ENCODE measurements around the gene FAM221A. TPM values are rescaled to one million over a fixed set of nuclear protein-coding genes. Genes with fewer than 3 reads are reported as not detected.

FAM221A gene
- total and polyA plus RNA-seq, 2 of the 8 experiments (the other 6 are each of a cell fraction or from before 2014, with no cell fraction given), result 21.5 to 39.0 TPM

GRCh38 chr7:23721456-23721855 is 41.5 kb downstream of the FAM221A start:
- H2AFZ ChIP-seq (ENCODE audit: low read length), result no peak overlapping the region
- no peak for FAIRE-seq

More at GRCh38 chr7:23721456-23721855, 41.5 kb downstream of the FAM221A start:
- Histone ChIP-seq H3K4me1 (replicated peaks in 1 of 4; ENCODE audit: control insufficient read depth in 3 of 4, insufficient read depth in 4 of 4, low read length in 3 of 4) (peaks cover 0 to 8% (median 1%) of the 10 kb centered on the region in 4 experiments; a peak in 4 of 7 replicates), H3K4me3 (ENCODE audit: extremely low read depth in 1 of 4, insufficient read depth in 2 of 4, low read depth in 3 of 4, low read length in 4 of 4) (no peak overlapping the region), H3K9me3 (ENCODE audit: insufficient read depth in 2 of 2, low read depth in 1 of 2, low read length in 1 of 2) (peaks cover 2 to 3% of the 10 kb centered on the region in 2 experiments; a peak in 1 of 4 replicates), H3K36me3 (ENCODE audit: control insufficient read depth in 2 of 4, insufficient read depth in 4 of 4, low read length in 3 of 4) (no peaks in the 10 kb centered on the region), H3K23ac (ENCODE audit: insufficient read length) (no peak overlapping the region), H3K9ac (replicated peaks in 1 of 4; ENCODE audit: extremely low read depth in 1 of 4, low read depth in 3 of 4, low read length in 3 of 4) (no peak overlapping the region), H3K56ac (replicated peaks; ENCODE audit: insufficient read length, low read depth, low read length) (no peak overlapping the region), H4K5ac (ENCODE audit: insufficient read length, low read depth, low read length) (no peak overlapping the region), H3K4me2 (ENCODE audit: insufficient read depth in 1 of 2, low read depth in 2 of 2, low read length in 2 of 2) (no peak overlapping the region), H2BK5ac (ENCODE audit: low read depth, low read length) (no peak overlapping the region), H3K23me2 (ENCODE audit: low read depth, low read length) (no peaks in the 10 kb centered on the region), H3K79me1 (ENCODE audit: low read depth, low read length) (no peaks in the 10 kb centered on the region), H3K14ac (ENCODE audit: insufficient read length) (no peak overlapping the region), H2BK120ac (replicated peaks; ENCODE audit: low read depth, low read length) (no peak overlapping the region), H3K27me3 (replicated peaks in 1 of 4; ENCODE audit: control insufficient read depth in 3 of 4, extremely low read depth in 1 of 4, insufficient read depth in 3 of 4, low read length in 3 of 4) (peaks cover 5 to 25% (median 19%) of the 10 kb centered on the region in 4 experiments), H3K79me2 (ENCODE audit: control insufficient read depth in 1 of 2, insufficient read depth in 2 of 2, low read length in 2 of 2) (no peaks in the 10 kb centered on the region), H4K20me1 (replicated peaks in 1 of 2; ENCODE audit: control insufficient read depth in 1 of 2, insufficient read depth in 2 of 2, low read length in 2 of 2) (no peaks in the 10 kb centered on the region), H4K8ac (ENCODE audit: extremely low read depth, insufficient read depth, low read length) (no peak overlapping the region), H2BK12ac (ENCODE audit: low read depth, low read length) (no peak overlapping the region), H2BK20ac (ENCODE audit: low read length) (no peak overlapping the region), H2AK5ac (ENCODE audit: low read depth, low read length) (no peak overlapping the region), H3K4ac (replicated peaks; ENCODE audit: insufficient read length, low read depth, low read length) (no peak overlapping the region), H3K18ac (ENCODE audit: extremely low read depth, low read length) (no peak overlapping the region), H2BK15ac (ENCODE audit: low read length) (no peak overlapping the region), H3K27ac (ENCODE audit: low read depth, low read length) (no peak overlapping the region), H4K91ac (replicated peaks; ENCODE audit: insufficient read length, low read length) (no peak overlapping the region)
- 90% methylated on average over 4 of the region's 4 CpGs; no CpG with 5 or more reads in 1 of the 2 experiments for WGBS, 2 experiments (ENCODE audit: extremely low coverage in 1 of 2, insufficient coverage in 1 of 2, insufficient read length in 1 of 2, insufficient replicate concordance in 2 of 2, low coverage in 1 of 2, low lambda C conversion rate in 2 of 2, missing lambda C conversion rate in 1 of 2)
- POLR2A ChIA-PET (ENCODE audit: partially characterized antibody), result no interaction called here
- CTCF ChIA-PET (ENCODE audit: partially characterized antibody), result interaction anchor here (0.6 to 4.6 kb wide), 7 partner anchors 11 to 1220 kb away, joined by 3 to 18 read pairs (median 4); partner anchors contain the start of gene STK31
- no peak for DNase-seq (ENCODE audit: low read depth in 1 of 2, low spot score in 2 of 2)
- TF ChIP-seq ATF2 (IDR thresholded peaks at IDR 0.05; ENCODE audit: low read length) (no peak), CHD2 (IDR thresholded peaks at IDR 0.05; ENCODE audit: low read length) (no peak), HDAC6 (IDR thresholded peaks at IDR 0.05; ENCODE audit: low read depth, low read length) (no peak), SIX5 (IDR thresholded peaks at IDR 0.05; ENCODE audit: low read depth, low read length) (no peak), EP300 (IDR thresholded peaks at IDR 0.05; ENCODE audit: borderline replicate concordance in 1 of 2, low read depth in 2 of 2, low read length in 2 of 2) (no peak), SUZ12 (IDR thresholded peaks at IDR 0.05; ENCODE audit: low read length) (no peak), CBX5 (IDR thresholded peaks at IDR 0.05; ENCODE audit: low read depth, low read length) (no peak), TAF7 (optimal IDR thresholded peaks at IDR 0.05; ENCODE audit: borderline replicate concordance, low read depth, low read length) (no peak), TAF1 (IDR thresholded peaks at IDR 0.05; ENCODE audit: low read depth, low read length) (no peak)

Data from H1 (cell line).